Stimulated activated CD4-positive, alpha-beta T cell treated with anti-CD3 and anti-CD28 coated beads, Interleukin-15, amount 100 ng/mL, for 24 hours (primary cell): ENCODE results near the gene ROCK2.

ENCODE experiments used
- DNase-seq: peaks from one replicate; pipeline ENCODE4 v3.0.0-alpha.2; 2020

ROCK2 gene

DNA sequence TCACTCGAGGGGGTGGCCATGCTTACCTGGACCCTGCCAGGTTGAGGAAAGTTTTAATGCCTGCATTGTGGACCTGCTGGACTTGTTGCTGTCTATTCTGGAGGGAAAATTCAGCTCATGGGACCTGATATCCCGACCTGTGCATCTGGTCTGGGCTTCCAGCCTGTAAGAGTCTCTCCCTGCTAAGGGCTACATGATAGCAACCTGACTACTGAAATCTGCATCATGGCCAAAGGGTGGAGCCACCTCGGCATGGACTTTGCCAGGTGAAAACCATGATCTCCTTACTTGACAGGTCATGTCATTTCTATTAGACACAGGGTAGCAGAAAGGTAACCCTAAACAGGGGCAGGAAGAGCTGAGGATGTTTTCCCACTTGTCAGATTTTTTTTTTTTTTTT, 202.1 kb downstream of the ROCK2 start:
- no peak for DNase-seq

DNA sequence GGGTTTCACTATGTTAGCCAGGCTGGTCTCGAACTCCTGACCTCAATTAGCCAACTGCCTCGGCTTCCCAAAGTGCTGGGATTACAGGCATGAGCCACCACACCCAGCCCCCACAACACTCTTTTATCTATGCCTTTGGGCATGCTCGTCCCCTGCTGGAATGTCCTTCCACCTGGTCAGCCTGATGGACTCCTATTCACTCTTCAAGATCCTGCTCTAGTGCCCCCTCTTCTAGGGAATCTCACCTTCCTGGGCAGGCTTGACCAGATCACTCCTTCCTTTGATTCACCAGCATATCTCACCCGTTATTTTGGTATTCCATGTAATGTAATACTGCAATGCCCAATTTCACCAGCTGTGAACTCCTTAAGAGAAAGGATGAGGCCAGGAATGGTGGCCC, 203.1 kb downstream of the ROCK2 start:
- DNase-seq = no peak

DNA sequence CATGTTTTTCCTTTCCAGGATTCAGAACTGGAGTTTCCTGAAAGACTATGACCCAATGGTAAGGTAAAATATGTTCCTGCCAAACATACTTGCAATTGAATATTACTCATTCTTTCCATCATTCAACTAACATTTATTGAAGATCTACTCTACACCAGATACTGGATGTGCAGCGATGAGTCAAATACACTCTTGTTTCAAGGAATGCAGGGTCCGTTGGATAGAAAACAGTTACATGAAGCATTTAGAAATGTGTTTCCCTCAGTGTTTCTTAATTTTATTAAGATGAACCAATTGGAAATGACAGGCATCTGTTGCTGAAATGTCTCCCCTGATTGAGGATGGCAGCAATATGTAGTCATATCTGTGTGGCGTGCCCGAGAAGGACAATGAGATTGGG, 203.9 kb downstream of the ROCK2 start:
- no peak for DNase-seq

DNA sequence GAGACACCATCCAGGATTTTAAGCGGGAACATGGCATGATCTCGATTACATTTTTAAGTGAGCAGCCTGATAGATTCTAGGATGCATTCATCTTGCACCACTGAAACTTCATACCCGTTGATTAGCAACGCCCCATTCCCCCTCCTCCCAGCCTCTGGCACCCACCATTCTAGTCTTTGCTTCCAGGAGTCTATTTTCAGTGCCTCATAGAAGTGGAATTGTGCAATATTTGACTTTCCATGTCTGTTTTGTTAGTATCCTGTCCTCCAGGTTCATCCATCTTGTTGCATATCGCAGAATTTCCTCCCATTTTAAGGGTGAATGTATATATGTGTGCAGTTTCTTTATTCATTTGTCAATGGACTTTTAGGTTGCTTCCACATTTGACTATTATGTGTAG, 210.1 kb downstream of the ROCK2 start:
- DNase-seq = no peak

DNA sequence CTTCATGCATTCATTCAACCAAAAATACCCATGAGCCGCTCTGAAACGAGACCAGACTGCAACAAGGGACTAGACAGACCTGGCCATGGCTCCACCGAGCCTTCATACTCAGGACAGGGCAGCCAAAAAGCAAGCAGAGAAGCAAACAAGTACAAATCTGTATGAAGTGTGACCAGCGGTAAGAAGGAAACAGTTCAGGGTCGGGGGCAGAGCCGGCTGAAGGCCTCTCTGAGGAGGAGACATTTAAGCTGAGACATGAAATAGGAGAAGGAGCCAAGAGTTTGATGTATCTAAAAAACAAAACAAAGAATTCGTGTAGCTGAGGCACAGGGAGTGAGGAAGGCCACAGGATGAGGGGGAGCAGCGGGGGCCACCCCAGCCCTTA, 210.5 kb downstream of the ROCK2 start:
- no peak for DNase-seq

DNA sequence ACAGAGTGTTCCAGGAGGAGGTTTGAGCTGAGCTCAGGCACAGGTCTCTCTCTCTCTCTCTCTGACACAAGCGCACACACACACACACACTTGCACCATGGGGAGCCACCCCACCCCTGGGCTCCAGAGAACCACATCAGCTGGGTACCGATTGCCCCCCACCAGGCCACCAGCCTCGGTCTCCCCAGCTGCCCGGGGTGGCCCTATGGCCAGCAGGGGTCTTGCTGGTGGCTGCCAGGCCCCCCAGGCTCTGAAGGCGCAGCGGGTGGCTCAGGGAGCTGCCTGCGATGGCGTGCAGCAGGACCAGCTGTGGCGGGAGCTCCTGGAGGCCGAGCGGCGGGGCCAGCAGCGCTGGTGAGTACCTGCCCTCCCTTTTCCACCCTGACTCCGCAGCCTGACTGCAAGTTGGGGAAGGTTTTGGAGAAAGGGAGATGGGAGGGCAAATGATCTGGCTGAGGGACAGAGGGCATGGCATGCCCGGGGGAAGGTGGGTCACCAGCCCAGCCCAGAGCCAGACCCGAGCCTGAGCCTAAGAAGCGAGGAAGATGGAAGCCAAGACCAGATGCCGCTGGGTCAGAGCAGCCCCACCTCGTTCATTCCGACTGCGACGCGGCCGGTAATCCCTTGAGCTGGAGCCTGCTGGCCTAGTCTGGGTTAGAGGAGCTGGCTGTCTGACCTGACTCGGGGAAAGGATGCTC, 211.0 kb downstream of the ROCK2 start:
- DNase-seq = no peak

DNA sequence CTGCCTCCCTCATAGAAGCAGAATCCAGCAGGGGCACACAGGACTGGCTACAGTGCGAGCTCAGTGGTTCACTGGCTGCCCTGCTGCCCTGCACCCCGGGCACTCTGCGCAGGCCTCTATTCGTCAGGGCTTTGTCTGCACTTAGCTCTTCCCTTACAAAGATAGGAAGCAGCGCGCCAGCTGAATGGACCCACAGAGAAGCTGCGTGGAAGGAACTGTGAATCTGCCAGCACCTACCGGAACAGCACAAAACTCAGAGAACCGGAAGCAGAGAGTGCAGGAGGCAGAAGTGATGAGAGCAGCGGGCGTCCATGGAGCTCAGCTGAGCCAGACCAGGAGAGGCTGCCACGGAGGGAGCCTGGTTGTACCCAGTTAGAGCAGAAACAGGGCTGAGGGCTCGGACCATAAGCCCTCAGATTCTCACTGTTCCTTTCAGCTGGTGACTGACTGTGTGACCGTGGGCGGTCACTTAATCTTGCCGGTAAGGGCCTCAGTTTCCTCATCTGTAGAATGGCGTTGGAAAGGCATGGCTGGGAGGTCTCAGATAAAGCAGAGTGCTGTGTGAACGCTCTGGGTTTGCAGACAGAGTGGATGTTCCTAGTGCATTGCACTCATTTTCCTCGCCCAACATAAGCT, 212.3 kb downstream of the ROCK2 start:
- no peak for DNase-seq

DNA sequence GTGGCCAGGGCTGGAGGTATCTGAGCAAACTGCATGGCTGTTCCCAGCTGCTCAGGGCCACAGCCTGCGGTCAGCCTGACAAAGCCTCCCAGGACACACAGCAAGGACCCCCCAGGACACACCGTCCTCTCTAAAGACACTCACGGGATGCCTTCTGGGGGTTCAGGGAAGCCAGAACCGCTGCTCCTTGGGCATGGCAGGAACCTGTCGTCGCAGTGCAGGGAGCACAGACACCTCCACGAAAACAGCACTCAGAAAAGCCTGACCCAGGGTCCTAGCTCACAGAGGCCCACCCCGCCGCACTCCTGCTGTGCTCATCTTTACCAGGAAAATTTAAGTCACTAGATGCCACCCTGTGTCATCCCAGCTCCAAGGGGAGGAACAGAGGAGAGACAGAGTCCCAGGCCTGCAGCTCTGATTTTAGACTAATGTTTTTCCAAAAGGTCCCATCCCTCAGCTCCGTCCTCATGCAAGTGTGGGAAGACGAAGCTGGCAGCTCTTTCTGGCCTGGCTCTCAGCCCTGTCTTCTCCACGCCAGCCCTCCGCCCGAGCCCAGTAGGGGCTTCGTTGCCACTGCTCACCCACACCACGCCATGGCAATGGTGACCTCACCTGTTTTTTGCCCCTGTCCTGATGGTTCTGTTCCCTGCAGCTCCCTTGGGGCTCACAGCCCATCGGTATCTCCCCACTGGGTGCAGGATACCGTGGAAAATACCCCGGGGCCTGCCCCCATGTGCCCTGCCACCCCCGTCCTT, 213.1 kb downstream of the ROCK2 start:
- DNase-seq = no peak
